Astrocyte of the spinal cord (primary cell): ENCODE results near the gene ASB10.

Experiments
- DNase-seq: peaks from one replicate; pipeline ENCODE4 v3.0.0; 2011; ENCODE audit warnings: low read depth, low spot score
- H3K4me3 ChIP-seq: 2 replicates; pipeline ENCODE4 v1.5.1; 2011; ENCODE audit warnings: low read depth, mild to moderate bottlenecking, low read length, moderate library complexity
- CTCF ChIP-seq: IDR thresholded peaks from 2 replicates; pipeline ENCODE4 v1.5.1; 2012; ENCODE audit warnings: low read depth, mild to moderate bottlenecking, low read length, inconsistent platforms
- in situ Hi-C: cut with HindIII; loops from 2 replicates; pipeline ENCODE4 v1.10.0; 2017; ENCODE audit warnings: low sequenced_read_pairs

Gene ASB10

GRCh38 chr7:151142686-151143040 is 44.4 kb downstream of the ASB10 start:
- DNase-seq = no peak
- no peak overlapping the region for H3K4me3 ChIP-seq
- in situ Hi-C loops = no loop called here
- no peak for TF ChIP-seq CTCF

GRCh38 chr7:151141855-151142685 is 45.0 kb downstream of the ASB10 start:
- no peak overlapping the region for H3K4me3 ChIP-seq
- no peak for DNase-seq
- in situ Hi-C loops = no loop called here
- TF ChIP-seq CTCF = no peak

- in situ Hi-C loops = no loop called here
- DNase-seq = no peak
These were observed 45.7 kb downstream of the ASB10 start for GRCh38 chr7:151141311-151141854.

GRCh38 chr7:151140826-151141225 is 46.2 kb downstream of the ASB10 start:
- no peak overlapping the region for H3K4me3 ChIP-seq
- no peak for DNase-seq
- no peak for TF ChIP-seq CTCF
- in situ Hi-C loops = no loop called here

More at GRCh38 chr7:151141311-151141854, 45.7 kb downstream of the ASB10 start:
- no peak overlapping the region for H3K4me3 ChIP-seq
- TF ChIP-seq CTCF = no peak

GRCh38 chr7:151139791-151140190 is 47.3 kb downstream of the ASB10 start:
- no peak for TF ChIP-seq CTCF
- H3K4me3 ChIP-seq = no peak overlapping the region
- in situ Hi-C loops = no loop called here
- no peak for DNase-seq

- in situ Hi-C loops = no loop called here
- DNase-seq = no peak
- TF ChIP-seq CTCF = no peak
- H3K4me3 ChIP-seq = no peak overlapping the region
These were observed 47.8 kb downstream of the ASB10 start for GRCh38 chr7:151139071-151139790.
